GM13976 (cell line): ENCODE data around the gene PLA2G4D.

Experiments
- DNase-seq: peaks from one replicate; pipeline ENCODE4 v3.0.0; 2012; ENCODE audit warnings: low spot score
- in situ Hi-C: fragments of 300-500 bp; cut with MboI; formaldehyde crosslinking; loops from one replicate; pipeline ENCODE4 v1.12.0; 2022; ENCODE audit warnings: low sequenced_read_pairs, mixed read lengths, inconsistent platforms; ENCODE audit not compliant: unreplicated experiment
- TF ChIP-seq, protein P1 (sequence below): IDR thresholded peaks from 2 replicates; pipeline ENCODE4 v1.5.1; 2012; ENCODE audit warnings: borderline replicate concordance, mild to moderate bottlenecking; ENCODE audit not compliant: insufficient read depth; ENCODE audit errors: extremely low read depth, missing control alignments, control extremely low read depth

The PLA2G4D gene

DNA sequence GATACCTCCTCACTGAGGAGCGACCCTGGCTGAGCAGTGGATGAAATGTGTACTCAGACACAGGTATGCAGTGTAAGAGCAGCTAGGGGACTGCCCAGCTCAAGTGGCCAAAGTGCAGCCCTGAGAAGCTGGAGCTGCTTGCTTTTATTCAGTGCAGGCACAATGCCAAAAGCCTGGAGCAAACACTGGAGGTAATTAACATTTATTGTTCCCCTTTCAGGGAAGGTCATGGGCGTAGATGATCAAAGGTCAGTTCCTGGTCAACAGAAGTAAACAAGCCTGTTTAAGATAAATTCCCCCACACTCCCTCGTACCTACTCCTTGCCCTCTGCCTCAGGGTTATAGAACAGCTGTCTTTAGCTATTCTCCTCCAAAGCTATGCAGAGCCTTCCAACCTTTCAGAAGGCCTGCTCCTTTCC, 44.6 kb upstream of the PLA2G4D start:
- in situ Hi-C loops: loop anchor here (10.0 kb wide), 1 partner anchor 144 kb away; no protein-coding TSS in a partner anchor
- TF ChIP-seq, protein P1, sequence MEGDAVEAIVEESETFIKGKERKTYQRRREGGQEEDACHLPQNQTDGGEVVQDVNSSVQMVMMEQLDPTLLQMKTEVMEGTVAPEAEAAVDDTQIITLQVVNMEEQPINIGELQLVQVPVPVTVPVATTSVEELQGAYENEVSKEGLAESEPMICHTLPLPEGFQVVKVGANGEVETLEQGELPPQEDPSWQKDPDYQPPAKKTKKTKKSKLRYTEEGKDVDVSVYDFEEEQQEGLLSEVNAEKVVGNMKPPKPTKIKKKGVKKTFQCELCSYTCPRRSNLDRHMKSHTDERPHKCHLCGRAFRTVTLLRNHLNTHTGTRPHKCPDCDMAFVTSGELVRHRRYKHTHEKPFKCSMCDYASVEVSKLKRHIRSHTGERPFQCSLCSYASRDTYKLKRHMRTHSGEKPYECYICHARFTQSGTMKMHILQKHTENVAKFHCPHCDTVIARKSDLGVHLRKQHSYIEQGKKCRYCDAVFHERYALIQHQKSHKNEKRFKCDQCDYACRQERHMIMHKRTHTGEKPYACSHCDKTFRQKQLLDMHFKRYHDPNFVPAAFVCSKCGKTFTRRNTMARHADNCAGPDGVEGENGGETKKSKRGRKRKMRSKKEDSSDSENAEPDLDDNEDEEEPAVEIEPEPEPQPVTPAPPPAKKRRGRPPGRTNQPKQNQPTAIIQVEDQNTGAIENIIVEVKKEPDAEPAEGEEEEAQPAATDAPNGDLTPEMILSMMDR: no peak
- DNase-seq: no peak

DNA sequence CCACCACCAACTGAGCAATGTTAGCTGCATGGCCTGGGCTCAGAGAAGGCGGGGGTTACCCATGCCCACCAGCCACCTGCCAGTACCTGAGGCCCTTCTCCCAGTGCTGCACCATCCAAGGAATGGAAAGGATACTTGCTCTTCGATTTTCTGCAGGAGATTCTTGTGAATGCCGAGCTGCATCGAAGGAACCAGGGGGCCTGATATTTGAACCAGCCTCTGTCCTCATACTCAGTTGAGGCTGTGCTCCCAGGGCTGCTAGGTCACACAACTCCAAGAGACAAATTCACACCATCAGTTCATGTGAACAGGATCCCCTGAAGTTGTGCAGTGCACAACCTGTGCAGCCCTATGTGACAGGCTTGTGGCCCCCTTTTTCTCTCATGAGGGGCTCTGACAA, 44.0 kb upstream of the PLA2G4D start:
- TF ChIP-seq, protein P1: no peak
- no peak for DNase-seq
- in situ Hi-C loops: loop anchor here (10.0 kb wide), 1 partner anchor 144 kb away; no protein-coding TSS in a partner anchor

DNA sequence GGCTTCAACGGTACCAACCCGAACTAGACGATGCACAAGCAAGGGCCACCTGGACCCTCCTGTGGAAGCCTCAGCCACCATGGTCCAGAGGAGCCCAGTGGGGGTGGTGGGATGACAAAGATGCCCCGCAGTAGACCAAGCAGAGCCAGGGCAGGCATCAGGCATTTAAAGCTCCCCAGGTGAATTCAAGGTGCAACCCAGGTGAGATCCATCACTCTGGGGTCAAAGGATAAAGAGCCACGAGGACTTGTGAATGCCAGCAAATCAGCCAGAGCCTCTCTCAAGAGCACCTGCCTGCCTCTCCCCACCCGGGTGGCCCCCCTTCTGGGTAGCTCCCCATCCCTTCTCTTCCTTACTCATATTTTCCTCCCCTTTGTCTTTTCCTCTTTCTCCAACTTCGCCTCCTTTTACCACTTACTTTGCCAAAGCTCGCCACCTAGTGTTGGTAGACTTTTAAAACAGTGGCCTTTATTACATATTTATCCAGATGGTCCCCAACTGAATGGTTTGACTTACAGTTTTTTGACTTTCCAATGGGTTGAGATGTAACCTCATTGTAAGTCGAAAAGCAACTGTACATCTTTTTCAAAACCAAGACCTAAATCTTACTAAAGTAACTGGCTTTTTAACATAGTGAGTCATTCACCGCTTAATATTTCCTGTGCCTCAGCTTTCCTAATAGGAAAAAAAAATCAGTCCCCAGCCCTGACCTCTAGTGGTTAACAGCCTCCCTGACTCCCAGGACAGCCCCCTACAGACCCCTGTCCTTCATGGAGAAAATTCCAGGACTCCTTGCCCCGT, 43.3 kb upstream of the PLA2G4D start:
- peak; percentile 62 for DNase-seq
- TF ChIP-seq, protein P1: peak; percentile 71
- in situ Hi-C loops: loop anchor here (10.0 kb wide), 1 partner anchor 143 kb away; no protein-coding TSS in a partner anchor

DNA sequence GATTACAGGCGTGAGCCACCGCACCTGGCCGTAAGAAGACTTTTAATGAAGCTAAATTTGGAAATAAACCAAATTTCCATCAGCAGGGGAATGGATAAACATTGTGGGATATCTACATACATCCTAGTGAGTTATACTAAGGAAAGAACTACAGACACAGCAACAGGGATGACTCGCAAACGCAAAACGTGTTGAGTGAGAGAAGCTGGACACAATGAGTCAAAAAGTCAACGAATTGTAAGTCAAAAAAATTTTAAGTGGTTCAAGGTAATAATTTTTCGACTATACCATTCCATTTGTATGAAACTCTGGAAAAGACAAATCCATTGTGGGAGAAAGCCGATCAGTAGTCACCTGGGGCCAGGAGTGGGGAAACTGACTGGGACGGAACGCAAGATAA, 42.2 kb upstream of the PLA2G4D start:
- no peak for DNase-seq
- TF ChIP-seq, protein P1: no peak
- in situ Hi-C loops: loop anchor here (10.0 kb wide), 1 partner anchor 142 kb away; no protein-coding TSS in a partner anchor

DNA sequence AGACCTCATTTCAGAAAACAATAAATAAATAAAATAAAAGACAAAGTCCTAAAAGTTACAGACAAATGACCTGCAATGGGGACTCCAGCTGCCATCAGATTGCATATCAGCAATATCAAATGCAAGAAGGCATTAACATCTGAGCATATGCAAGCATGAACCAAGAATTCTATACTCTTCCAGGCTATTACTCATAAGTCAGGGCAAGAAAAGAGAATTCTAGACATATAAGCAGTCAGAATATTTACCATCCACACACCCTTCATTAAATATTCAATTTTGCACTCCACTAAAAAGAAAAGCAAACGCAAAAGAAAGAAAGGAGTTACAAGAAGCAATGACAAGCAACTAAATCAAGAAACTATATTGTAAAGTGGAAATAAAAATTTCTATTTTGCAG, 41.0 kb upstream of the PLA2G4D start:
- no peak for DNase-seq
- in situ Hi-C loops: loop anchor here (10.0 kb wide), 1 partner anchor 141 kb away; no protein-coding TSS in a partner anchor
- TF ChIP-seq, protein P1: no peak

DNA sequence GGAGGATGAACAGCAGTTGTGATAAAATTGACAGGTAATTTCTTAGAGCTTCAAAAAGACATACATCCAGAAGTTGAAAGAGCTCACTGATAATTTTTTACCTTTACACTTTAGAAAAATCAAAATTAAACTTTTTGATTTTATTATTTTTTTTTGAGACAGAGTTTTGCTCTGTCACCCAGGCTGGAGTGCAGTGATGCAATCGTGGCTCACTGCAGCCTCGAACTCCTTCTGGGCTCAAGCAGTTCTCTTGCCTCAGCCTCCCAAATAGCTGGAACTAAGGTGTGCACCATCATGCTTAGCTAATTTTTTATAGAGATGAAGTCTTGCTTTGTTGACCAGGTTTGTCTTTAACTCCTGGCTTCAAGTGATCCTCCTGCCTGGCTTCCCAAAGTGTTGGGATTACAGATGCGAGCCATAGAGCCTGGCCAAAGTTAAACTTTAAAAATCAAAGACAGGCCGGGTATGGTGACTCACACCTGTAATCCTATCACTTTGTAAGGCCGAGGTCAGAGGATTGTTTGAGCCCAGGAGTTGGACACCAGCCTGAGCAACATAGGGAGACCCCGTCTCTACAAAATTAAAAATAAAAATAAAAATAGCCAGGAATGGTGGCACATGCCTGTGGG, 40.4 kb upstream of the PLA2G4D start:
- TF ChIP-seq, protein P1: no peak
- in situ Hi-C loops: loop anchor here (10.0 kb wide), 1 partner anchor 140 kb away; no protein-coding TSS in a partner anchor
- no peak for DNase-seq
